HG02943 (cell line): Measurements from ENCODE around the gene RASAL1.

Experiments used
- ATAC-seq: cut with Tn5 transposase; IDR thresholded peaks from one replicate; pipeline ENCODE4 v1.9.1; 2021; ENCODE audit warnings: mild to moderate bottlenecking, low read depth, moderate library complexity; ENCODE audit not compliant: unreplicated experiment

The RASAL1 gene

GRCh38 chr12:113163030-113163360, 27.4 kb upstream of the RASAL1 start:
- ATAC-seq, result no peak

GRCh38 chr12:113162102-113163029, 26.8 kb upstream of the RASAL1 start:
- ATAC-seq, result no peak

GRCh38 chr12:113161415-113162016, 26.0 kb upstream of the RASAL1 start:
- no peak for ATAC-seq

GRCh38 chr12:113159937-113160336, 24.4 kb upstream of the RASAL1 start:
- ATAC-seq, result no peak

GRCh38 chr12:113158439-113159203, 23.1 kb upstream of the RASAL1 start:
- no peak for ATAC-seq

GRCh38 chr12:113157218-113157859, 21.8 kb upstream of the RASAL1 start:
- ATAC-seq, result no peak

- ATAC-seq, result no peak
These were observed 20.1 kb upstream of the RASAL1 start for GRCh38 chr12:113155646-113156045.

GRCh38 chr12:113155060-113155459, 19.5 kb upstream of the RASAL1 start:
- no peak for ATAC-seq

- ATAC-seq, result no peak
These were observed 18.9 kb upstream of the RASAL1 start for GRCh38 chr12:113154351-113154973.

GRCh38 chr12:113152835-113153814, 17.6 kb upstream of the RASAL1 start:
- ATAC-seq, result no peak

GRCh38 chr12:113152196-113152834, 16.8 kb upstream of the RASAL1 start:
- no peak for ATAC-seq

- ATAC-seq, result no peak
These were observed 16.1 kb upstream of the RASAL1 start for GRCh38 chr12:113151655-113152054.

GRCh38 chr12:113149361-113150150, 14.0 kb upstream of the RASAL1 start, which contains the start of gene CFAP73:
CFAP73 (plus strand) TSS chr12:113149724; CDS start chr12:113149858, 134 bp downstream.
- ATAC-seq, result no peak

- no peak for ATAC-seq
These were observed 11.4 kb upstream of the RASAL1 start for GRCh38 chr12:113146999-113147398.

- no peak for ATAC-seq
These were observed 10.4 kb upstream of the RASAL1 start for GRCh38 chr12:113145720-113146551.

GRCh38 chr12:113144806-113145205, 9.2 kb upstream of the RASAL1 start:
- ATAC-seq, result no peak

GRCh38 chr12:113143959-113144358, 8.4 kb upstream of the RASAL1 start:
- no peak for ATAC-seq
